Activated CD4-positive, alpha-beta T cell treated with anti-CD3 and anti-CD28 coated beads, Interleukin-2, amount 50 U/mL, for 4 hours (primary cell): ENCODE data around the gene MICU1.

Source experiments
- DNase-seq, 2 experiments: peaks; one replicate each; pipeline ENCODE4 v3.0.0-alpha.2; 2020

MICU1 gene

DNA sequence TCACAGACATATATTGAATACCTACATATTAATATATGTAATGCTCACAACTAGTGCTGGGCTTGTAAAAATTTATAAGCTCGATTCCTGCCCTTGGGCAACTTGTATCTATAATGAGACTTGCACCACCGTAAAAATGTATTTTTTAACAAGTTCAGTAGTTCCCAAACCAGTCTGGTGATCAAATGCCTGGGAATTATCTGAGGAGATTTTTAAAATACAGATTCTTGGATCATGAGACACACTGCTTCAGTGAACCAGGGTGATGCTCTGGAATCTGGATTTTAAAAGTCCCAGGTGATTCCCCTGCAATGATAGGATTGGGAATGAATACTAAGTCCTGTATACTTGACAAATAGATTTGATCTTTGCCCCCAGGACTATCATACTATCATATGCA lies 4.3 kb upstream of the MICU1 start:
- DNase-seq: no peak

DNA sequence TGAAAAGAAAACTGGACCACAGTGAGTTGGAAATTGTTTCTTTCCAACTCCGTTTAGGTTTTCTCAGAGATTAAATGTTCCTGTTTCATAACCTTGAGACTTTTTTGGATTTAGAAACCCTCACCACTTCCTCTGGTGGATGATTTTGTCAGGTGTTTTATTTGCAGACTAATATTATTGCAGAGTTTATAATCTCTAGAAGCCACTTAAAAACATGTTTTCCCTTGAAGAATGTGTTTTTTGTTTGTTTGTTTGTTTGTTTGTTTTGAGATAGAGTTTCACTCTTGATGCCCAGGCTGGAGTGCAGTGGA lies 520 bp upstream of the MICU1 start:
- DNase-seq: no peak

DNA sequence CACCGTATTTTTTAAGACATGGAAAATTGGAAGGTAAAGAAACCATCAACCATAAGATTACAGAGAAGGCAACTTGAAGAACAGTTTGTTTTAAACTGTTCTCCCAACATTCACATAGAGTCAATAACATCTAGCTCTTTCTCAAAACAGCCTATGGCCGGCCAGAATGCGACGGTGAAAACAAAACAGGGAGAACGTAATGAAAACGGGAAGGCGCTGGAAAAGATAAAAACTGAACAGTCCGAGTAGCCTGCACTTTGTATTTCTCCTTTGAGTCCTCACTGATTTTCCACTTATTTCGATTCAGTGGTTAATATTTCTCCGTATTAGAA lies 637 bp downstream of the MICU1 start:
- no peak for DNase-seq

DNA sequence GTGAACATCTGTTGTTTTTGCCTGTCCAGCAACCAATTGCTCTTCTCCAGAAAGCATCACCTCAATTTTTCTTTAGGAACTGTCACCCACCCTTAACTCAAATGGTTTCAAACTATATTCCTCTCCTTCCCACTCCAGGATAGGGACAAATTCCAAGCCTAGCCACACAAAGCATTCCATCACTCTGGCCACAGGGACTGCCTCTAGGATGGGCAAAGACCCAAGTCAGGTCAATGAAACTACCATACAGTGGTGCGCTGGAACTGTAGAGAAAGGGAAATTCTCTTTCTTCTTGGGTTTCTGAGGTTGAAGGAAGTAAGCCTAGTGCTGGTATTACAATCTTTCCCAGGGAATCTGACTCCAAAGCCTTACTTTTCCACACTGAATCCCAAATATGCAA lies 3.6 kb downstream of the MICU1 start:
- no peak for DNase-seq

DNA sequence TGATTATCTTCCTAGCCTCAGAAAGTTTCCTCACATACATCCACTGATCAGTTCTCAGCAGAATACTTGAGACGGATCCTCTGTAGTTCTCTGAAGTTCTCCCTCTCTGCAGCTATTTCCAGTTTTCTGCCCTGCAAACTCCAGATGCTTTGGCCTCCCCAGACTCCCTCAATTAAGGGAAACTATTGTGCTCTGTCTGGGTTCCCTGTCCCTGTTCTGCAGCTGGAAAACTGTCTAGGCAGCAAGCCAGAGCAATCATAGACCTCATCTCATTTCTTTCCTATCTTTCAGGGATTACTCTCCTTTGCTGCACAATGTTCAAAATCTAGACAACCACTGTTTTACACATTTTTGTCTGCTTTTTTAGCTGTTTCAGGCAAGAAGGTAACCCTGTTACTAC lies 9.2 kb downstream of the MICU1 start:
- no peak for DNase-seq

DNA sequence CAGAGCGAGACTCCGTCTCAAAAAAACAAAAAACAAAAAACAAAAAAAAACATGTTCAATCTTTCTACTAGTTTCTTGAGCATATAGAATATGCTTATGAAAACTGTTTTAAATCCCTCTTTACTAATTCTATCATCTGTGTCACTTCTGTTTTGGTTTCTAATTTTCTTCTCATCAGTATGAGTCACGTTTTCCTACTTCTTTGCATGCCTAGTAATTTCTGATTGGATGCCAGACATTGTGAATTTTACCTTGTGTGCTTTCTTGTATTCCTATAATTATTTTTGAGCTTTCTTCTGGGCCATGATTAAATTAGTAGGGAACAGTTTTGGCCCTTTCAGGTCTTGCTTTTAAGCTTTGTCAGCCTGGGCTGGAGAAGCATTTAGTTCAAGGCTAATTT lies 9.9 kb downstream of the MICU1 start:
- DNase-seq: no peak

DNA sequence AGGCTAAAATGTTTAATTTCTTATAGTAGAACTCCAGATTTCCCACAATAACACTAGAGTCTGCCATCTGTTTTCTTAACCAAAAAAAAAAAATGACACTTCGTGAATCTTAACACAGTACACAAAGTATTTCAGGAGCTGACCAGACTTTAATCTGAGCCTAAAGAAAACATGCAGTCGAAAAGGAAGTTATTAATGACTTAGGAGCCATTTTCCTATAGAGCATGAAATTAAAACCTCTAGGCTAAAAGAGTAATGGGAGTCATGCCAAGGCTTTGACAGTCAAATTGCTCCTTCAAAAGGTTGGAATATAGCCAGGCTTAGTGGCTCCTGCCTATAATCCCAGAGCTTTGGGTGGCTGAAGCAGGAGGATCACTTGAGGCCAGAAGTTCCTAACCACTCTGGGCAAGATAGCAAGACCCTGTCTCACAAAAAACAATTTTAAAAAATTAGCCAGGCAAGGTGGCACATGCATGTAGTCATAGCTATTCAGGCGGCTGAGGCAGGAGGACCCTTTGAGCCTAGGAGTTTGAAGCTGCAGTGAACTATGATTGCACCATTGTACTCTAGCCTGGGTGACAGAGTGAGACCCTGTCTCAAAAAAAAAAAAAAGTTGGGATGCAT lies 13.6 kb downstream of the MICU1 start:
- no peak for DNase-seq

DNA sequence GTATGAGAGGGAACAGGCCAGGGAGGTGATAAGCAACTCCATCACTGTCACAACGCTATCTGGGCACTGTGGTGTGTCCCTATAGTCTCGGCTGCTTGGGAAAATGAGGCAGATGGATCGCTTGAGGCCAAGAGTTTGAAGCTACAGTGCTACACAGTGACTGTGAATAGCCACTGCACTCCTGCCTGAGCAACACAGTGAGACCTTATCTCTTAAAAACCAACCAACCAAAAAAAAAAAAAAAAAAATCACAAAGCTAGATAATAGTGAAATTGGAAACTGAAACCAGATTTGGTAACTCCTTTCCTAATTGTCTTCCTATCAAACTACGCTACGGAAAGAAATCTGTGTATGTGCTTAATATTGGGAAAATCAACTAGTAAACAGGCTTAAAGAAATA lies 14.1 kb downstream of the MICU1 start:
- no peak for DNase-seq

DNA sequence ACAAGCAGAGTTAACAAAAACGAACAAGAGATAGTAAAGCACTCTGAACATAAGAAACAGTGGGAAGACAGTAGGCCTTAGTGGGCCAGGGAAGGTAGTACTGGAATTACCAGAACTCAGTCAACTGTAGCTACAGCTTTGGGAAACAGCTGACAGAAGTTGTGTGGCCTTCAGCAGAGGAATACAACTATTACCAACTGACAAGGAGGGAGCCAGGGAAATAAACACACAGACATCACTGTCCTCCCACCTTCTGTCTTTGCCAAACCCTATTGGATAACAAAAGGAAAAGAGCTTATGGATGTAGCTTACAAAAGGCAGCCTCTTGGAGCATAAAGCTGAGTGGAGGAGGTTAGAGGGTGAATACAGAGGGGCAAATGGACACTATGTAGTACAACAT lies 15.4 kb downstream of the MICU1 start:
- no peak for DNase-seq

DNA sequence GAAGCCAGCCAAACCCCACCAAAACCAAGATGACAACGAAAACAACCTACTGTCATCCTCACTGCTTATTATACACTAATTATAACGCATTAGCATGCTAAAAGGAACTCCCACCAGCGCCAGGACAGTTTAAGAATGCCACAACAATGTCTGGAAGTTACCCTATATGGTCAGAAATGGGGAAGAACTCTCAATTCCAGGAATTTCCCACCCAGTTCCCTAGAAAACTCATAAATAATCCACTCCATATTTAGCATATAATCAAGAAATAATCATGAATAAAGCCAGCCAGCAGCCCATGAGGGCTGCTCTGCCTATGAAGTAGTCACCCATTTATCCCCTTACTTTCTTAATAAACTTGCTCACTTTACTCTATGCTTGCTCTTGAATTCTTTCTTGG lies 20.8 kb downstream of the MICU1 start:
- no peak for DNase-seq

DNA sequence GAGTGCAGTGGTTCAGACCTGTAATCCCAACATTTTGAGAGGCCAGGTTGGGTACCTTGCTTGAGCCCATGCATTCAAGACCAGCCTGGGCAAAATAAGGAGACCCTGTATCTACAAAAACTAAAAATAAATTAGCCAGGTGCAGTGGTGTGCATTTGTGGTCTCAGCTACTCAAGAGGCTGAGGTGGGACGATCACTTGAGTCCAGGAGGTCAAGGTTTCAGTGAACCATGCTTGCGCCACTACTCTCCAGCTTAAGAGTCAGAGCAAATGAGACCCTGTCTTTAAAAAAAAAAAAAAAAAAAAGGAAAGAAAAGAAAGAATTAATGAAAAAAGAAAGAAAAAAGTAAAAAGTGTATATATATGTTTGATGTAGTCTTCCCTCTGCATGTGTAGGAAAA lies 24.7 kb downstream of the MICU1 start:
- DNase-seq: no peak

DNA sequence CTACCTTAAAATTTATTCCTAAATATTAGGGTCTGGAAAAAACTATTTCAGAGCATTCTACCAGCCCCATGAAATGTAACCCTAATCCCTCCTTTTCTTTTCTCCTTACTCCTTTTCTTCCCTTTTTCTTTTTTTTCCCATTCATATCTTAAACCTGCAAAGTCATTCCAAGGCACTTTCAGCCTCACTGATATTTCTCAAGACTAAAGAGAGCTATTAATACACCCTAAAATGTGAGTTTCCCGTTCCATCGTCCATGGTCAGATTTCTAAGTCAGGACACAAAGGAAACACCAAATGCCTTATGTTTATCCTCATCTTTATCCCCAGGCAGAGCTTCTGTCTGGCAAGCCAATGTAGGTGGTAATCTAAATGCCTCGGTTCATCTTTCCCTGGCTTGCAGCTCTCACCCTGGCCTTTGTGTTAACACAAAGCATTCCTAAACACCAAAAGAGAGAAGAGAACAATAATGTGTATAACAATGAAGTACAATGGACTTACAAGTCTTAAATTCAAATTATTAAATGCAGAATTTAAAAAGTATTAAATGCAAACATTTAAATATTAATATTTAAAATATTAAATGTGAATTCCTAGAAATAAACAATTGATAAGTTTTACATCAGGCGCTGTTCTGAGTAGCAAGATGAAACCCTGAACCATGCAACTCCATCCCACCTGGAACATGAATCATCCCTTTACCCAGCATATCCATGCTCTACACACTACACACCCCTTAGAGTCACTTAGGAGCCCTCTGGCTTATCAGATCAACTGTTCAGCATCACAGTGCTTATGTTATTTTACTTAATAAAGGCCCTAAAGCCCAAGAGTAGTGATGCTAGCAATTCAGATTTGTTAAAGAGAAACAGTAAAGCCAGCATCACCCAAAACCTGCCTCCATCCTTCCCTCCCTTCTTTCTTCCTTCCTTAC lies 26.8 kb downstream of the MICU1 start:
- DNase-seq: no peak

DNA sequence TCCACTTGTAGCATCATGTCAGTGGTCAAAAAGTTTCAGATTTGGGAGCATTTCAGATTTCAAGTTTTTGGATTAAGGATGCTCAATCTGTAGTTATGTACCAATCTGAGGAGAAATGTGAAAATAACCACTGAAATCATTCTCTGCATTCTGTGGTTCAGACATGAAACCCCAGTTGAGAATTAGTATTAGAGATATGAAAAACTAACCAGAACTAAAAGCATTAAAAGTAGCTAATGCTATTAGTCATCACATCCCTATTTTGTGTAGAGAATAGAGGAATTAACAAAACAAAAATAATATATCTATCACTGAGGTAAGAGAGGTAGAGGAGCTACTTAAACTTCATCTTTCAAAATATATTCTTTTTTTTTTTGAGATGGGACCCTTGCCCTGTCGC lies 28.0 kb downstream of the MICU1 start:
- no peak for DNase-seq

DNA sequence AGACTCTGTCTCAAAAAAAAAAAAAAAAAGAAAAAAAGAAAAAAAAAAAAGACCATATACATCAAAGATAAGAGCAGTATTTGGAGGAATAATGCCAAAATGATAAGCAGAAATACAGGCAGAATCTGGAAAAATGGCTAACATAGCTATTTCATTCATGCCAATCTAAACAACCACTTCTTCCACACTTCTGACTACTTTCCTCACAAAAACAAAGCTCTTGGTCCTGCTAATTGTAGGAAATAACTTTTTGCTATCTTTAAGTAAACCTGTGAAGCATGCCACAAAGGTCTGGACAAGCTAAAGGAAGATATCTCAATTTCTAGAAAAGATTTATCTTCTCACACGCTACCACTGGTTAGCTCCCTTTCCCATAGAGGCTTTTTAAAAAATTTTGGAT lies 30.4 kb downstream of the MICU1 start:
- DNase-seq: no peak

DNA sequence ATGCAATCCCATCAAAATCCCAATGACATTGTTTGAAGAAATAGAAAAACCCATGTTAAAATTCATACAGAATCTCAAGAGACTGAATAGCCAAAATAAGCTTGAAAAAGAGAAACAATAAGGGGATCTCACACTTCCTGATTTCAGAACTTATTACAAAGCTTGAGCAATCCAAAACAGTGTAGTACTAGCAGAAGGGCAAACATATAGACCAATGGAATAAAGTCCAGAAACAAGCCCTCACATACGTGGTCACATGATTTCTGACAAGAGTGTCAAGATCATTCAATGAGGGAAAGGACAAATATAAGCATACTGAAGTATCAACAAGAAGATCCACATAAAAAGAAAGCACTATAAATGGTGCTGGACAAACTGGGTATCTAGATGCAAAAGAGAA lies 31.9 kb downstream of the MICU1 start:
- DNase-seq: no peak

DNA sequence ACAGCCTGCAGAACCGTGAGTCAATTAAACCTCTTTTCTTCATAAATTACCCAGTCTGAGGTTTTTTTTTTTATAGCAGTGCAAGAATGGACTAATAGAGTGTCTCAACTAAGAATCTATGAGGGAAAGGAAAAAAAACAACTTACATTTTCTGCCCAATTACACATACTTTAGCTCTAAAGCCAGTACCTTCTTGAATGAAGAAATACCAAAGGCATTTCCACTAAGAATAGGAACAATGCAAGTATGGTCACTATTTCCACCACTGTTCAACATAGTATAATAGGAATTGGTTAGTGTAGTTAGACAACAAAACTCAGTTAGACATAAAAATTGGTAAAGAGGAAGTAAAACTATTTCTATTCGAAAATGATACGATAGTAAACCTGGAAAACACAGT lies 37.6 kb downstream of the MICU1 start:
- DNase-seq: no peak

DNA sequence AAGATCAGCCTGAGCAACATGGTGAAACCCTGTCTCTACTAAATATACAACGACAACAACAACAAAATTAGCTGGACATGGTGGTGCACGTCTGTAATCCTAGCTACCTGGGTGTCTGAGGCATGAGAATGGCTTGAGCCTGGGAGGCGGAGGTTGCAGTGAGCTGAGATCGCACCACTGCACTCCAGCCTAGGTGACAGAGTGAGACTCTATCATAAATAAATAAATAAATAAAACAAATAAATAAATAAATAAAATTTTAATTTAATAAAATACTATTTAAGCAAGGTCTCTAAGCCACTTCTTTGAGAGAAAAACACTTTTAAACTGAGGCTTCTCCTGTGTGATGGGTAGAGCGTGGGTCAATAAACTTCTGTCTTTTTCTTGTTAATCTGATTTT lies 38.3 kb downstream of the MICU1 start:
- DNase-seq: no peak

DNA sequence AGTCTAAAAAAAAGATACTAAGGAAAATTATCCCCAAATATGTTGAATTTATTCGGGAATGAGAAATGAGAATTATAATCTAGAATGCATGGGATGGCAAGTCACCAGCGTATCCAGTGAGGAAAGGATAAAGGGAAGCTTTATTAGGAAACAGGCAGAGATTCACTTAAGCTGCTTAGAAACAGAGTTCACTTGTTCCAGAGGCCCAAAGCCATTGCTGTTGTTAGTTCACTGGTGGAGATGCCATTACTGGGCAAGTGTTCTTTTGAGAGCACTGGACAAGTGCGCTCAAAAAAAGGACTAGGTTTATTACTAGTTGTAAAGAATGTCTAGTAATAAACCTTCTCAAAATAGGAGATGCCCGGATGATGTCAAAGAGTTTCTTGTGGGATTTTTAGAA lies 51.2 kb downstream of the MICU1 start:
- no peak for DNase-seq

DNA sequence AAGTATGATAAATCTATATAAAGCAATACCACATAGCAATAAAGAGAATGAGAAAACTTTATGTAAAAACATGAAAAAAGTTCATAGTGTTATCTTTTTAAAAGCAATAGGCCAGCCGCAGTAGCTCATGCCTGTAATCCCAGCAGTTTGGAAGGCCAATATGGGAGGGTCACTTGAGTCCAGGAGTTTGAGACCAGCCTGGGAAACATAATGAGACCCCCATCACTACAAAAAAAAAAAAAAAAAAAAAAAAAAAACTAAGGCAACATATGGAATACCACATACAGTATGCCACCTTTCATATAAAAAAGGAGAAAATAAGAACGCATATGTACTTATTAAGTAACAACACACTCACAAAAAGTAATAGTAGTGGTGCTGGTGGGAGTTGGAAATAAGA lies 52.8 kb downstream of the MICU1 start:
- no peak for DNase-seq

DNA sequence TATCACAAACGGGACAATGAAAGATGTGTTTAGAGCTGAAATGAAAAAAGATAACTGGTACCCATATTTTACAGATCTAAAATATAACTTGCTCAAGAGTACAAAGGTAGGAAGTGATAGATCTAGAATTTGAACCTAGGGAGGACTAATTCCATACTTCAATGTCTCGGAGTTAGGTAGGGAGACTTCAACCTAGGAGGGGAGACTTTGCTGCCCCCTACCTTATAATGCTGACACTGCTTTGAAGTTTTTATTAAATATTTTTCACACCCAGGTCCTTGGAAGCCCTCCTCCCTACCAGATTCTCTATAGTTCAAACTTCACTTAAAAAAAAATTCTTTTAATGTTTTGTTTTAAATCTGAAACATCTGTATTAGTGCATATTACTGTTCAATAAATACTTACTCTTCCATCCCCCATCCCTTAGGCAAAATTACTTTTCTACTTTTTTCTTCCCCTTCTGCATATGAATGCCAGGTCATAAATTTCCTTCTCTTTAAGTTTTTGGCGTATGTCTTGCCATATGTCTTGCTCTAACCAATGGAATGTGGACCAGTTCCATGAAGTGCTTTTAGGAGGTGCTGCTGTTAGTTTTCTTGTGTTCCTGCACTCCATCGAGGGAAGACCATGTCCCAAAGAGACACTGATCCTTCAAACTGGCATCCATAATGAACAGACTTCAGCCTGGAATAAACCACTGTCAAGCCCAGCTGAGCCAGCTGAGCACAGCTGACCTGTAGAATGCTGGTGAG lies 57.8 kb downstream of the MICU1 start:
- DNase-seq: no peak

DNA sequence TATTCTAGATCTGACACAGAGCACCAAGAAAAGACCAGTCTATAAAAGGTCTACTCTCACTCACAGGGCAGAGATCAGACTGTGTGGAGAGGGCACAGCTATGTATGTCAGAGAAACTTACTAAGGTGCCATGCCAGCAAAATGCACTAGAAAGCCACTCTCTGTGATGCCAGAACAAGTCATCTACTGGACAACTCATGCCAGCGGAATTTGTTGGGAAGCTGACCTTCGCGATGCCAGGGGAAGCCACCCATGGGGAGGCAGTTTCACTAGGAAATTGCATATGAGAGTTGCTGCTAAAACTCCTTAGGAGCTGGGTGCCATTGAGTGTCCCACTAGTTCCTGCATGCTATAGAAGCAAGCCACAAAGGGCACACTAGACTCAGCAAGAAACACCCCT lies 58.5 kb downstream of the MICU1 start:
- DNase-seq: no peak

DNA sequence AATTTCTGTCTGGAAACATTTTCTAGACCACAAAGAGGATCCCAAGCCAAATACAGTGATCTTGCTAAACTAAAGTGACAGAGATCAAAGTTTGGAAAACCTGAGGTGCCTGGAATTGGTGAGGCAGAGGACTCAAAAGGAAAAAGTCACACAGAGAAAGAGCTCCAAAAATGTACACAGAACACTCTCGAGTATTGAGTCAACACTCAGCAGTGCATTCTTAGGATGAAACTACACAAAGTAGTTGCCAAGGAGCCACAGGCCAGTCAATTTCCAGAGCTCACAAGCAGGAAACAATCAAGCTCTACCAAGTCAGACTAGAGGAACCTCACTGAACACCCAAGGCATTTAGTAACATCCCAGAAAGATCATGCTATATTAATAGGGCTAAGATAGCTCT lies 61.3 kb downstream of the MICU1 start:
- DNase-seq: no peak

DNA sequence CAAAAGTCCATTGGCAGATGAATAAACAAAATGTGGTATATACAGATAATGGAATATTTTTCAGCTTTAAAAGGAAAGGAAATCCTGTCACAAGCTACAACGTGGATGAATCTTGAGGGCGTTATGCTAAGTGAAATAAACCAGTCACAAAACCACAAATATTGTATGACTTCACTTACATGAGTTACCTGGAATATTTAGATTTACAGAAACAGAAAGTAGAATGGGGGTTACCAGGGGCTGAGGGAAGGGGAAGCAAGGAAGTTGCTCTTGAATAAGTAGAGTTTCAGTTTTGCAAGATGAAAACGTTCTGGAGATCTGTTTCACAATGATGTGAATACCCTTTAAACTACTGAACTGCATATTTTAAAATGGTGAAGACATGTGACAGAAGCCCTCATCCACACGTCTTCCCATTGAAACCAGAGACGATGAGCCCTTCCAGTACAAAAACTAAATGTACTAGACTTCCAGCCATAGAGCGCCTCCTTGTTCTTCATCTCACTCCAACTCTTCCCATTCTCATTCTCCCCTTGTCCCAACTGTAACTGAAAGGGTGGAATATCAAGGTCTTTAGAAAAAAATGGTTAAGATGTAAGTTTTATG lies 62.4 kb downstream of the MICU1 start:
- DNase-seq: no peak

DNA sequence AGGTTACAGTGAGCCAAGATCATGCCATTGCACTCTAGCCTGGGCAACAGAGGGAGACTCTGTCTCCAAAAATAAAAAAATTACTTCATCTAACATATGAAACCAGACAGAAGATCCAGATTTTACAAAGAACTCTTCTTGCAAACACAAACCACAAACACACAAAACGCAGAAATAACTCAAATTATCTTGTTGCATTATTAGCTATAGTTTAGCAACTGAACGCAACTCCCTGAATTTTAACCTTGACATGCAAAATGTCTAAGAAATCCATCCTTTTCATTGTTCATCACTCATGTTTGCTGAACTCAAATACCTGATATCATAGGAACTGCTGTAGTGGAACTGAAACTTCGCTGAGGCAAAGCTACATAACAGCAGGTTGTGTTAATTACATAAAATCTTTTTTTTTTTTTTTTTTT lies 64.1 kb downstream of the MICU1 start:
- DNase-seq: no peak
